ENCODE results near the gene GLTPD2. TPM values are rescaled to one million over a fixed set of nuclear protein-coding genes. Genes with fewer than 3 reads are reported as not detected.

Gene GLTPD2
- total RNA-seq, 6 experiments from 2014 or later, result 20.6 to 97.4 (median 60.9) TPM

DNA sequence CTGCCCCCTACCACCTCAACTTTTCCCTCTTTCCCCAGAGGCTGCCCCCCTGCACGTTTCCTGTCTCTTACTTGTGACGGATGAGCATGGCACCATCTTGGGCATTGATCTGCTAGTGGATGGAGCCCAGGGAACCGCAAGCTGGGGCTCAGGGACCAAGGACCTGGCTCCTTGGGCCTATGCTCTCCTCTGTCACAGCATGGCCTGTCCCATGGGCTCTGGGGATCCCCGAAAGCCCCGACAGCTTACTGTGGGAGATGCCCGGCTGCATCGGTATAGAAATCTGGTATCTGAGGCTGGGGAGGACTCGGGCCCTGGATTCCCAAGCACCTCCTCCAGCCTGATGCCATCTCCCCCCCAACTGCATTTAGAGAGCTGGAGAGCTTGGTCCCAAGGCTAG is 47.2 kb upstream of the GLTPD2 start:
- H3K9me3 ChIP-seq, result no peaks in the 10 kb centered on the region
- no peak overlapping the region for H3K27ac ChIP-seq
- TF ChIP-seq, protein P1, sequence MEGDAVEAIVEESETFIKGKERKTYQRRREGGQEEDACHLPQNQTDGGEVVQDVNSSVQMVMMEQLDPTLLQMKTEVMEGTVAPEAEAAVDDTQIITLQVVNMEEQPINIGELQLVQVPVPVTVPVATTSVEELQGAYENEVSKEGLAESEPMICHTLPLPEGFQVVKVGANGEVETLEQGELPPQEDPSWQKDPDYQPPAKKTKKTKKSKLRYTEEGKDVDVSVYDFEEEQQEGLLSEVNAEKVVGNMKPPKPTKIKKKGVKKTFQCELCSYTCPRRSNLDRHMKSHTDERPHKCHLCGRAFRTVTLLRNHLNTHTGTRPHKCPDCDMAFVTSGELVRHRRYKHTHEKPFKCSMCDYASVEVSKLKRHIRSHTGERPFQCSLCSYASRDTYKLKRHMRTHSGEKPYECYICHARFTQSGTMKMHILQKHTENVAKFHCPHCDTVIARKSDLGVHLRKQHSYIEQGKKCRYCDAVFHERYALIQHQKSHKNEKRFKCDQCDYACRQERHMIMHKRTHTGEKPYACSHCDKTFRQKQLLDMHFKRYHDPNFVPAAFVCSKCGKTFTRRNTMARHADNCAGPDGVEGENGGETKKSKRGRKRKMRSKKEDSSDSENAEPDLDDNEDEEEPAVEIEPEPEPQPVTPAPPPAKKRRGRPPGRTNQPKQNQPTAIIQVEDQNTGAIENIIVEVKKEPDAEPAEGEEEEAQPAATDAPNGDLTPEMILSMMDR (IDR thresholded peaks at IDR 0.05), result no peak
- TF ChIP-seq POLR2A (IDR thresholded peaks at IDR 0.05), result no peak
- intact Hi-C loops (cut with DNase I), result no loop called here
- no peaks in the 10 kb centered on the region for H3K27me3 ChIP-seq
- no peak for DNase-seq
- H3K4me1 ChIP-seq, result no peaks in the 10 kb centered on the region
- H3K4me3 ChIP-seq, result no peak overlapping the region
- no peaks in the 10 kb centered on the region for H3K36me3 ChIP-seq
- whole genome bisulfite sequencing (ENCODE audit: insufficient coverage, low coverage, low lambda C conversion rate, missing lambda C conversion rate), result 100% methylated on average over 4 of the region's 8 CpGs
- no peak for ATAC-seq

DNA sequence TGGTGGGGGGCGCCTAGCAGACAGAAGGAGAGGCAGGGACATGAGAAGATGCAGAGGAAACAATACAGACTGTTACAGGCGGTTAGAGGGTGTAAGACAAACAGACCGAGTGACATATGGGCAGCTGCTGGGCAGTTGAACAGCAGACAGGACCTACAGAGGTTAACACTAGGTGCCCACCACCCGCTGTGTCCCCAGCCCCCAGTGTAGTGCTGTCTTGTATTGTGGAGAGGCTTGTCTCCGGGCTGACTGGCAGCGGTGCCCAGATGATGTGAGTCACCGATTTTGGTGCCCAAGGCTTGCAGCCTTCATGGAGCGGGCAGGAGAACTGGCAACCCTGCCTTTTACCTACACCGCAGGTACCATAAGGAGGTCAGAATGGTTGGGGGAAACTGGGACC is 46.6 kb upstream of the GLTPD2 start:
- intact Hi-C loops (cut with DNase I), result no loop called here
- 86% methylated on average over 2 of the region's 9 CpGs for WGBS (ENCODE audit: insufficient coverage, low coverage, low lambda C conversion rate, missing lambda C conversion rate)
- Histone ChIP-seq H3K27me3 (no peaks in the 10 kb centered on the region), H3K4me1 (no peaks in the 10 kb centered on the region), H3K9me3 (no peaks in the 10 kb centered on the region), H3K36me3 (no peaks in the 10 kb centered on the region), H3K4me3 (no peak overlapping the region), H3K27ac (no peak overlapping the region)
- DNase-seq (no peak), ATAC-seq (no peak)
- TF ChIP-seq POLR2A (IDR thresholded peaks at IDR 0.05), result no peak
- TF ChIP-seq, protein P1 (IDR thresholded peaks at IDR 0.05), result no peak

DNA sequence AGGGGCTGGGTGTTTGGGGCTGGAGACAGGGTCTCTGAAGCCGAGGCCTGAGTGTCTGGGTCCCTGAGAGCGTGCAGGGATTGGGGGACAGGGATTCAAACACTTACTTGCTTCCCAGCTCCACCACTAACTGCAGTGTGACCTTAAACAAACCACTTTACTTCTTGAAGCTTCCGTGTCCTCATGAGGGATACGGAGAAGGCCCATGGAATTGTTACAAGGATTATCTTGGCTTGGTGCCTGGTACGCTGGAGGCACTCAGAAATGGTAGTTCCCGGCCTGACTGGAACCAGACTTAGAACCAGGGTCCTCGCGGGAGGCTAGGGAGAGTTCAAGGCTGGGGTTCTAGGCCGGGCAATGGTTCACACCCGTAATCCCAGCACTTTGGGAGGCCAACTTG is 46.1 kb upstream of the GLTPD2 start:
- Histone ChIP-seq H3K27me3 (no peaks in the 10 kb centered on the region), H3K9me3 (no peaks in the 10 kb centered on the region), H3K36me3 (no peaks in the 10 kb centered on the region), H3K4me3 (no peak overlapping the region), H3K27ac (no peak overlapping the region), H3K4me1 (no peaks in the 10 kb centered on the region)
- intact Hi-C loops (cut with DNase I), result no loop called here
- whole genome bisulfite sequencing (ENCODE audit: insufficient coverage, low coverage, low lambda C conversion rate, missing lambda C conversion rate), result 76% methylated on average over 4 of the region's 10 CpGs
- TF ChIP-seq POLR2A (IDR thresholded peaks at IDR 0.05), result no peak
- TF ChIP-seq, protein P1 (IDR thresholded peaks at IDR 0.05), result no peak
- DNase-seq (no peak), ATAC-seq (no peak)

DNA sequence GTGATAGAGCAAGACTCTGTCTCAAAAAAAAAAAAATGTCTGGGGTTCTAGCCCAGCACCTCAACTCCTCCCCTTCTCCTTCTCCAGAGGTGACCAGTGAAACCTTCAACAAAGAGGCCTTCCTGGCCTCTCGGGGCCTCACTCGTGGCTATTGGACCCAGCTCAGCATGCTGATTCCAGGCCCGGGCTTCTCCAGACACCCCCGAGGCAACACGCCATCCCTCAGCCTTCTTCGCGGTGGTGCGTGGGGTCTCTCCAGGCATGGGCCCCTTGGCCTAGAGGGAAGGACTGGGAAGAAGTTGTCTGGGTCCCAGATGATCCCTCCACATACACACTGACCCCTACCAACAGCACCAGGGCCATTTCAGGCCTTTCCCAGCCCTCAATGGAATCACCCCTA is 45.5 kb upstream of the GLTPD2 start:
- intact Hi-C loops (cut with DNase I), result no loop called here
- Histone ChIP-seq H3K27me3 (no peaks in the 10 kb centered on the region), H3K36me3 (no peaks in the 10 kb centered on the region), H3K27ac (no peak overlapping the region), H3K4me3 (no peak overlapping the region), H3K9me3 (no peaks in the 10 kb centered on the region), H3K4me1 (no peaks in the 10 kb centered on the region)
- WGBS (ENCODE audit: insufficient coverage, low coverage, low lambda C conversion rate, missing lambda C conversion rate), result no CpG with 5 or more reads among the region's 8 CpGs
- TF ChIP-seq POLR2A (IDR thresholded peaks at IDR 0.05), result no peak
- TF ChIP-seq, protein P1 (IDR thresholded peaks at IDR 0.05), result no peak
- ATAC-seq (no peak), DNase-seq (no peak)

DNA sequence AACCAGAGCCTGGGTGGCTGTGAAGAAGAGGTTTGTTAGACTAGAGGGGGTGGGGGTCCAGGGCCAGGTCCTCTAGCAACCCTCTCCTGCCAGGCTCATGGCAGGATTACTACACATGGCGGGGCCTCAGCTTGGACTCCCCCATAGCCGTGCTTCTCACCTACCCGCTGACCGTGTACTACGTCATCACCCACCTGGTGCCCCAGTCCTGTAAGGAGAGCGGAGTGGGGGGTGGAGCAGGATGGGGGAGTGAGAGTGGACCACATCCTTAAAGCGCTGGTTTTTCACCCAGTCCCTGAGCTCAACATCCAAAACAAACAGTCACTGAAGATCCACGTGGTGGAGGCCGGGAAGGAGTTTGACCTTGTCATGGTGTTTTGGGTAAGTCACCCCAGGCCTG is 44.9 kb upstream of the GLTPD2 start:
- no peaks in the 10 kb centered on the region for H3K27me3 ChIP-seq
- H3K36me3 ChIP-seq, result no peaks in the 10 kb centered on the region
- WGBS (ENCODE audit: insufficient coverage, low coverage, low lambda C conversion rate, missing lambda C conversion rate), result 64% methylated on average over 4 of the region's 9 CpGs
- H3K4me3 ChIP-seq, result no peak overlapping the region
- no peak for DNase-seq
- no peak for ATAC-seq
- H3K9me3 ChIP-seq, result no peaks in the 10 kb centered on the region
- no peaks in the 10 kb centered on the region for H3K4me1 ChIP-seq
- intact Hi-C loops (cut with DNase I), result no loop called here
- TF ChIP-seq POLR2A (IDR thresholded peaks at IDR 0.05), result no peak
- TF ChIP-seq, protein P1 (IDR thresholded peaks at IDR 0.05), result no peak
- no peak overlapping the region for H3K27ac ChIP-seq

All from right lobe of liver (tissue), 6 donors.